Vagina (tissue), 2 donors: ENCODE data around the gene MSI2. TPM values are rescaled to one million over a fixed set of nuclear protein-coding genes. Genes with fewer than 3 reads are reported as not detected.

Experiments
- DNase-seq, 2 donors: peaks; one replicate each; pipeline ENCODE4 v3.0.0-alpha.2; 2017; ENCODE audit errors: extremely low spot score in 2 of 2
- H3K27ac ChIP-seq: fragments of 200-600 bp; sonication (generic); one replicate; pipeline ENCODE4 v1.5.1; 2019
- H3K27me3 ChIP-seq: fragments of 200-600 bp; sonication (generic); one replicate; pipeline ENCODE4 v1.5.1; 2019
- H3K36me3 ChIP-seq, 2 donors: fragments of 200-600 bp; sonication (generic); one replicate each; pipeline ENCODE4 v1.5.1; 2017 to 2019
- H3K4me1 ChIP-seq: fragments of 200-600 bp; sonication (generic); one replicate; pipeline ENCODE4 v1.5.1; 2019
- H3K4me3 ChIP-seq, 2 donors: fragments of 200-600 bp; sonication (generic); 1 replicate in 1 of 2; 2 replicates in 1 of 2; pipeline ENCODE4 v1.5.1; 2016 to 2019
- H3K9me3 ChIP-seq: fragments of 200-600 bp; sonication (generic); one replicate; pipeline ENCODE4 v1.5.1; 2019
- POLR2A ChIP-seq, 2 donors: fragments of 450-650 bp; IDR thresholded peaks; one replicate each; pipeline ENCODE4 v1.6.1; 2017; ENCODE audit warnings: antibody characterized with exemption in 2 of 2, mild to moderate bottlenecking in 2 of 2, moderate library complexity in 2 of 2
- POLR2AphosphoS5 ChIP-seq, 2 donors: sonication (generic); formaldehyde crosslinking; IDR thresholded peaks; one replicate each; pipeline ENCODE4 v1.9.0; 2017; ENCODE audit warnings: antibody characterized with exemption in 2 of 2, mild to moderate bottlenecking in 2 of 2, low read depth in 1 of 2; ENCODE audit not compliant: insufficient read depth in 1 of 2
- intact Hi-C: fragments of 100-400 bp; cut with DNase I; formaldehyde crosslinking; loops from one replicate; pipeline ENCODE4 v1.15.1; 2023
- total RNA-seq: library from RNA; depleted of rRNA; stranded (reverse); fragments of >200 nt; gene quantifications from one replicate; pipeline ENCODE4 v1.2.3, GENCODE V29; 2016
- TF ChIP-seq, protein P1 (sequence below), 3 experiments: fragments of 450-650 bp in 2 of 3; fragments of 200-600 bp in 1 of 3; sonication (generic) in 1 of 3; IDR thresholded peaks; one replicate each; pipeline ENCODE4 v1.5.1; 2017 to 2019; ENCODE audit warnings: antibody characterized with exemption in 3 of 3, mild to moderate bottlenecking in 2 of 3, moderate library complexity in 2 of 3

Gene MSI2
- total RNA-seq, 1 donor from 2014 or later = 27.3 TPM

DNA sequence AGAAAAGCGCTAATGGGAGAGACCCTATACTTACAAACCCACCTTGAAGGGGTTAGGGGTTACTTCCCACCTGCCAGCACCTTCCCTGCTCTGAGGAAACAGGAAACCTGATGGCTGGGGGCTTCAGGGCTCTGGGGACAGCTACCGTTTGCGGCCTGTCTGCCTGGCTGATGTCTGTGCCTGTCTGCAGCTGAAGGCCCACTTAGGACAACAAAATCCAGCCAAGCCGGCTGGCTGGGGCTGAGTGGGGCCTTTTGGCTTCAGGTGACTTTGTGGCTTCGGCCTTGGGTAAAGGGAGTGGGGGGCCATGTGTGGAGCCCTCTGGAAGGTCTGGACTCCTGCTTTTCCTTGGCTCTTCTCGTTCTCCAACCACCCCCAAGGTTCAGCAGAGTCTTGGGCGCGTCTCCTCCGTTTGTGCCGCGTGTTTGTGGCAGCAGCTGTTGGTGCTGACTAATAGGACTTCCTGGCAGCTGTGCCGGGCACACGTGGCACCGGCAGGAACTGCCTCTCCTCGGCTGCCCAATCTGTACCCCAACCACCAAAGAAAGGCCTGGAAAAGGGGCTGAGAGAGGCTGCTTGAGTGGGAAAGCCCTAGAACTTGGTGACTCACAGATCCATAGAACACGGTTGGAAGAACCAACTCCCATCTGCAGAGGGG, 186.7 kb downstream of the MSI2 start:
- Histone ChIP-seq H3K27ac (no peak overlapping the region), H3K36me3 (no peaks in the 10 kb centered on the region), H3K4me1 (peaks cover 31% of the 10 kb centered on the region), H3K9me3 (no peaks in the 10 kb centered on the region), H3K27me3 (no peaks in the 10 kb centered on the region), H3K4me3 (no peak overlapping the region)
- intact Hi-C loops = no loop called here
- DNase-seq = no peak
- TF ChIP-seq, protein P1, sequence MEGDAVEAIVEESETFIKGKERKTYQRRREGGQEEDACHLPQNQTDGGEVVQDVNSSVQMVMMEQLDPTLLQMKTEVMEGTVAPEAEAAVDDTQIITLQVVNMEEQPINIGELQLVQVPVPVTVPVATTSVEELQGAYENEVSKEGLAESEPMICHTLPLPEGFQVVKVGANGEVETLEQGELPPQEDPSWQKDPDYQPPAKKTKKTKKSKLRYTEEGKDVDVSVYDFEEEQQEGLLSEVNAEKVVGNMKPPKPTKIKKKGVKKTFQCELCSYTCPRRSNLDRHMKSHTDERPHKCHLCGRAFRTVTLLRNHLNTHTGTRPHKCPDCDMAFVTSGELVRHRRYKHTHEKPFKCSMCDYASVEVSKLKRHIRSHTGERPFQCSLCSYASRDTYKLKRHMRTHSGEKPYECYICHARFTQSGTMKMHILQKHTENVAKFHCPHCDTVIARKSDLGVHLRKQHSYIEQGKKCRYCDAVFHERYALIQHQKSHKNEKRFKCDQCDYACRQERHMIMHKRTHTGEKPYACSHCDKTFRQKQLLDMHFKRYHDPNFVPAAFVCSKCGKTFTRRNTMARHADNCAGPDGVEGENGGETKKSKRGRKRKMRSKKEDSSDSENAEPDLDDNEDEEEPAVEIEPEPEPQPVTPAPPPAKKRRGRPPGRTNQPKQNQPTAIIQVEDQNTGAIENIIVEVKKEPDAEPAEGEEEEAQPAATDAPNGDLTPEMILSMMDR (IDR thresholded peaks at IDR 0.05) = no peak
- no peak for TF ChIP-seq POLR2A (IDR thresholded peaks at IDR 0.05)
- no peak for TF ChIP-seq POLR2AphosphoS5 (IDR thresholded peaks at IDR 0.05; ENCODE audit: insufficient read depth in 1 of 2, low read depth in 1 of 2)

DNA sequence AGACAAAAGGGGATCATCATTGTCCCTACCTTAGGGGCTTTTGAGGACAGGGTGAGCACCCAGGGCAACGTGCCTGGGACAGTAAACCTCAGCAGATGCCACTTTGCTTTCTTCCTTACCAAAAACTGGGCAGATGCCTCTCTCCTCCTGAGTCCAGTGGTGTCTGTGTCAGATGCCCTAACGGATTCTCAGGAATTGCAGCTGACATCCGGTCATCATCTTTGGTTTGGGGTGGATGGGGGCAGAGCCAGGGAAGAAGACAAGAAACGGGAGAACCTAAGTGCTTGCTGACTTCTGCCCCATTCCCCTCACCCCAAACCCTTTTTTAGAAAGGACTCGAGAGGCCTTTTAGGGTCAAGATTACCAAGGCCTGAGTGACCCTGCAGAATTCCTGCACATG, 187.5 kb downstream of the MSI2 start:
- Histone ChIP-seq H3K27ac (no peak overlapping the region), H3K36me3 (no peaks in the 10 kb centered on the region), H3K4me1 (peaks cover 31% of the 10 kb centered on the region), H3K27me3 (no peaks in the 10 kb centered on the region), H3K9me3 (no peaks in the 10 kb centered on the region), H3K4me3 (no peak overlapping the region)
- no peak for DNase-seq
- intact Hi-C loops = no loop called here
- TF ChIP-seq, protein P1 (IDR thresholded peaks at IDR 0.05) = no peak
- TF ChIP-seq POLR2A (IDR thresholded peaks at IDR 0.05) (no peak), POLR2AphosphoS5 (IDR thresholded peaks at IDR 0.05; ENCODE audit: insufficient read depth in 1 of 2, low read depth in 1 of 2) (no peak)

DNA sequence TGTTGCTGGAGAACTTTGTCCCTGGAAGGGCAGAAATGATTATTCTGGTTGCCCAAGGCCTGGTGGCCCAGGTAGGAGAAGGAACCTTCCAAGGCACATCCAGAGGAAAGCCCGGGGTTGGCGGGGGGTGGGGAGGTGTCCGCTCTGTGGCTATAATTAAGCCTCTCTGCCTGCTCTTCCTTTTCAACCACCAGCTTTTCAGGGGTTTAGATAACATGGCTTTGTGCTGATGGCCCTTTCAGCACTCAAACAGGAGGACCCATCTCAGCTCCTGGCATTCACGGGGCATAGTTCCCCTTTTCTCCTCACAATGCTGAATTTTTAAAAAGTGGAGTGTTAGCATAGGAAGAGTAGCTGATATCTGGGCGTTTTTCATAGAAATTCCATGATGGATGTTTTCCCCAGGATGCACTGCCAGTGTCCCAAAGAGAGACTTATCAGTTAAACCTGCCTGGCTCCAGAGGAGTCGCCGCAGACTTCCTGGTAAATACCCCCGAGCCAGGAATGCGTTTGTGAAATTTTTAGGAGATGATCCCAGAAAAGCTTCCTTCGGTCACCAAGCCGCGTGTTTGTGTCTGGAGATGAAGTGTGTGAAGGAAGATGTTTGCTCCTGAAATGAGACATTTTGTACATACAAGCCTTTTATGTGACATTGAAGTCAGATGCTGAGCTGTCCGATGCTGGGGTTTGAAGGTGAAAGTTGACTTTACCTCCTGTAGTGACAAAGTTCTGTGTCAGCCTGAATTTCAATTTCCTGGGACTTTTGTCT, 188.5 kb downstream of the MSI2 start:
- peaks cover 31% of the 10 kb centered on the region for H3K4me1 ChIP-seq
- intact Hi-C loops = no loop called here

DNA sequence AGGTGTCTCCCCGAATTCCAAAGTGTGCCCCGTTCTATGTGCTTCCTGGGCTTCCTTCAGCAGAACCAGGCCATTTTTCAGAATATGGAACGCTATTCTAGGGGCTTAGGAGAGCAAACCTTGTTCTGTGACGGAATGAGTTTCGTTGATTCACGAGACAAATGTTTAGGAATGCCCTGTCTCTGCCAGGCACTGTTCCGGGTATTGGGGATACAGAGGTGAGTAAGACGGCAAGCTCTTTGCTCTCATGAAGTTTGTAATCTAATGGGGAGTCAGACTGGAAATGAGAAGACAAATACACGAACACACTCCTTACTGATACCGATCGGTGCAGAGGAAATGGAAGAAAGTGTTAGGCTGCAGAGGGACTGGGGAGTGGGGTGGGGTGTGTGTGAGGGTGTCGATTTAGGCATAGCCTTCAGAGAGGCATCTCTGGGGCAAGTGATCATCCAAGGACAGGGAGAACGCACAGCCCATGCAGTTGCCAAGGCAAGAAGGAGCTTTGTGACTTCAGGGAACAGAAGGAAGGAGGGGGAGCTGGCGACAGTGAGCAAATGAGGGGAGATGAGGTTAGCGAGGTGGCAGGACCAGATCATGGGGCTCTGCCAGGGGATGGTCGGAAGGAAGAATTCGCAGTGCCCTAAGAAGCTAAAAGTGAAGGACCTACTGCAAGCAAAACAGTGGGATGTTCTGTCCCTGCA, 189.6 kb downstream of the MSI2 start:
- H3K27me3 ChIP-seq = no peaks in the 10 kb centered on the region
- intact Hi-C loops = no loop called here
- no peaks in the 10 kb centered on the region for H3K36me3 ChIP-seq
- no peaks in the 10 kb centered on the region for H3K9me3 ChIP-seq
- no peak for DNase-seq
- H3K27ac ChIP-seq = no peak overlapping the region
- H3K4me1 ChIP-seq = peaks cover 25% of the 10 kb centered on the region
- TF ChIP-seq POLR2AphosphoS5 (IDR thresholded peaks at IDR 0.05; ENCODE audit: insufficient read depth in 1 of 2, low read depth in 1 of 2) = no peak
- TF ChIP-seq, protein P1 (IDR thresholded peaks at IDR 0.05) = no peak
- TF ChIP-seq POLR2A (IDR thresholded peaks at IDR 0.05) = no peak
- H3K4me3 ChIP-seq = no peak overlapping the region

More for the DNA sequence above, 188.5 kb downstream of the MSI2 start:
- DNase-seq = no peak
- H3K27ac ChIP-seq = no peak overlapping the region
- H3K27me3 ChIP-seq = no peaks in the 10 kb centered on the region
- H3K4me3 ChIP-seq = no peak overlapping the region
- TF ChIP-seq POLR2A (IDR thresholded peaks at IDR 0.05) = no peak
- no peak for TF ChIP-seq POLR2AphosphoS5 (IDR thresholded peaks at IDR 0.05; ENCODE audit: insufficient read depth in 1 of 2, low read depth in 1 of 2)
- TF ChIP-seq, protein P1 (IDR thresholded peaks at IDR 0.05) = no peak
- H3K9me3 ChIP-seq = no peaks in the 10 kb centered on the region
- H3K36me3 ChIP-seq = no peaks in the 10 kb centered on the region
